Nephron progenitor cell (in vitro differentiated cells): ENCODE measurements around the gene CEL.

Source experiments
- DNase-seq: peaks from one replicate; pipeline ENCODE4 v3.0.0; 2021
- H3K27ac Mint-ChIP-seq: 2 replicates; pipeline ENCODE4 v1.8.0; 2021; ENCODE audit warnings: mild to moderate bottlenecking, moderate library complexity, mixed read lengths
- H3K27me3 Mint-ChIP-seq: 2 replicates; pipeline ENCODE4 v1.8.0; 2021; ENCODE audit warnings: mild to moderate bottlenecking, low read depth, mixed read lengths; ENCODE audit not compliant: poor library complexity
- H3K36me3 Mint-ChIP-seq: 2 replicates; pipeline ENCODE4 v1.8.0; 2021; ENCODE audit warnings: low read depth, mixed read lengths
- H3K4me1 Mint-ChIP-seq: 2 replicates; pipeline ENCODE4 v1.8.0; 2021; ENCODE audit warnings: mixed read lengths
- H3K4me3 Mint-ChIP-seq: 2 replicates; pipeline ENCODE4 v1.8.0; 2021; ENCODE audit warnings: mild to moderate bottlenecking, moderate library complexity, mixed read lengths
- H3K9me3 Mint-ChIP-seq: 2 replicates; pipeline ENCODE4 v1.8.0; 2021; ENCODE audit warnings: mild to moderate bottlenecking, moderate library complexity, mixed read lengths
- CTCF ChIP-seq: fragments of 200-600 bp; sonication (generic); IDR thresholded peaks from 2 replicates; pipeline ENCODE4 v1.5.0; 2021; ENCODE audit warnings: antibody characterized with exemption

CEL gene

DNA sequence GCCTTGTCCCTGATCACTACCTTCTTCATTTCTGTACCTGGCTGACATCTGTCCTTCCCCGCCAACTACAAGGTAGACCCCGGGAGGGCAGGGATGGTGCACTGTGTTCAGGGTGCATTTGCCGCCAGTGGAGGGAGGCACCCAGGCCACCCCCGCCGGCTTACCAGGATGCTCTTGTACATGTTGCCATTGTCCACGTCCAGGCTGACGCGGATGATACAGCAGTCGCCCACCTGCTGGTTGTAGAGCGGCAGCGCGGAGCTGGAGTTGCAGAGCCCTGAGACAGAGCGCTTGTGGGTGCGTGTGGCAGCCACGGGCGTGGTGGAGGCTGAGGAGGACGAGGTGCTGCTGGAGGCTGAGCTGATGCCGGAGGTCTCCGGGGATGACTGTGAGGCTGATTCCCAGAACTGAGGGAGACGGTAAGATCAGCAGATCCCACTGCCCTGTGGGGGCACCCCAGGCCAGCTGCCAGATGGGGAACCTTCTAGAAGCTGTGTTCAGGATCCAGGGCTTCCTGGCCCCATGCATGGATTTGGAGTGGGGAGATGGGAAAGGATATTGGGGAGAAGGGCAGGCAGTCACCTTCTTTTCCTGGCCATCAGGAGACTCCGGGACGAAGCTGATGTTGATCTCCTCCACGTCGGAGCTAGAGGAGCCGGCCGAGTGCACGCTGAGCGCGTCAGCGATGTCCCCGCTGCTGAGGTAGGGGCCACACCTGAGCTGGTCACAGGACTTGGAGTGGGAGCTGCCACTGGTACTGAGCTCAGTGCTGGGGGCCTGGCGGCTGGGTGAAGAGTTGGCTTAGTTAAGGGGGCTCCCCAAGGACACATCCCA, 39.8 kb downstream of the CEL start:
- Mint-ChIP-seq H3K4me3 (no peak overlapping the region), H3K36me3 (peaks cover 56% of the 10 kb centered on the region), H3K27me3 (peaks cover 3% of the 10 kb centered on the region), H3K27ac (no peak overlapping the region), H3K9me3 (peaks cover 27% of the 10 kb centered on the region), H3K4me1 (no peaks in the 10 kb centered on the region)
- no peak for DNase-seq
- TF ChIP-seq CTCF, result no peak

DNA sequence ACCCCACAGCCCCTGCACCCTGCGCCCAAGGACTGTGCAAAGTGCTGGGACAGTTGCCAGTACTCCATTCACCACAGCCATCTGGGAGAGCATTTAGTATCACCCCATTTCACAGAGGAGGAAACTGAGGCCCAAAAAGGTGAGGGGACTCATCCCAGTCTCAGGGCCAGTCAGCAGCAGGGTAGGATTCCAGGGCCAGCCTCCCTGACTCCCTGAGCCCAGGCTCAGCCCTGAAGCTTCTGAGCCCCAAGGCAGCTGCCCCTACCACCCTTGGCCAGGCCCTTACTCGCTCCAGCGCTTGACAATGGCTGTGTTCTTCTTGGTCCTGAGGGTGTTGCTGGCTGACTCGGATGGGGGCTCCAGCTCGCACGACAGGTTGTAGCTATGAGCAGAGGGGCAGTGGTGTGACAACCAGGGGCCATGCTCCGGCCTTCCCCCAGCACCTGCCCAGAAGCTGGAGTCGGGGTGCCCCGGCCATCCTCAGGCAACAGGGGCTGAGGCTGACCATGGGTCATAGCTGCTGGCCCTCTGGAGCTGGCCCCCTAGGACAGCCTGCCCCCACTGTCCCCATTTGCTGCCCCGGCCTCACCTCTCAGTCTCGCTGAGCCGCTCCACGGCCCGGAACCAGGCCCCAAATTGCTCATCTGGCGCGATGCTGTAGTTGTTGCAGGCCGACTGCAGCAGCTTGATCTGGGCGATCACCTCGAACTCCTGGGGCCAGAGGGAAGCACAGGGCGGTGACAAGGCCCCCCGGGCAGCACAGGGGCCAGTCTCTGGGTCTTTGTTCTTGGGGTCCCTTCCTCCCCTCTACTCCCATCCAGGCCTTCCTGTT, 40.6 kb downstream of the CEL start:
- DNase-seq, result no peak
- Mint-ChIP-seq H3K27me3 (no peaks in the 10 kb centered on the region), H3K4me1 (no peaks in the 10 kb centered on the region), H3K36me3 (peaks cover 50% of the 10 kb centered on the region), H3K27ac (no peak overlapping the region), H3K9me3 (peaks cover 19% of the 10 kb centered on the region), H3K4me3 (no peak overlapping the region)
- TF ChIP-seq CTCF, result no peak

- Mint-ChIP-seq H3K27me3 (no peaks in the 10 kb centered on the region), H3K4me3 (no peak overlapping the region), H3K27ac (no peak overlapping the region), H3K4me1 (no peaks in the 10 kb centered on the region), H3K9me3 (peaks cover 10% of the 10 kb centered on the region), H3K36me3 (peaks cover 40% of the 10 kb centered on the region)
- TF ChIP-seq CTCF, result peak; percentile 92
- DNase-seq, result peak; percentile 80
Observed at GRCh38 chr9:133103183-133103986, 41.6 kb downstream of the CEL start.

GRCh38 chr9:133103987-133104505, 42.3 kb downstream of the CEL start:
- H3K9me3 Mint-ChIP-seq, result peaks cover 4% of the 10 kb centered on the region
- no peaks in the 10 kb centered on the region for H3K27me3 Mint-ChIP-seq
- no peak overlapping the region for H3K27ac Mint-ChIP-seq
- no peak overlapping the region for H3K4me3 Mint-ChIP-seq
- TF ChIP-seq CTCF, result no peak
- DNase-seq, result no peak
- H3K4me1 Mint-ChIP-seq, result no peaks in the 10 kb centered on the region
- peaks cover 34% of the 10 kb centered on the region for H3K36me3 Mint-ChIP-seq

GRCh38 chr9:133104718-133105460, 43.1 kb downstream of the CEL start:
- Mint-ChIP-seq H3K4me3 (no peak overlapping the region), H3K27ac (no peak overlapping the region), H3K36me3 (peaks cover 32% of the 10 kb centered on the region), H3K4me1 (no peaks in the 10 kb centered on the region), H3K27me3 (no peaks in the 10 kb centered on the region), H3K9me3 (no peaks in the 10 kb centered on the region)
- no peak for TF ChIP-seq CTCF
- no peak for DNase-seq
